Measurements from ENCODE around the gene PDCD1LG2. TPM values are rescaled to one million over a fixed set of nuclear protein-coding genes. Genes with fewer than 3 reads are reported as not detected.
"Not testable (repeated sequence)": the region's sequence is repeated elsewhere in the genome, so short reads cannot be mapped to it uniquely, and the experiment has no call there.

PDCD1LG2 gene
- total RNA-seq, 2 donors from 2014 or later, result 1.4 TPM; not detected in 1

DNA sequence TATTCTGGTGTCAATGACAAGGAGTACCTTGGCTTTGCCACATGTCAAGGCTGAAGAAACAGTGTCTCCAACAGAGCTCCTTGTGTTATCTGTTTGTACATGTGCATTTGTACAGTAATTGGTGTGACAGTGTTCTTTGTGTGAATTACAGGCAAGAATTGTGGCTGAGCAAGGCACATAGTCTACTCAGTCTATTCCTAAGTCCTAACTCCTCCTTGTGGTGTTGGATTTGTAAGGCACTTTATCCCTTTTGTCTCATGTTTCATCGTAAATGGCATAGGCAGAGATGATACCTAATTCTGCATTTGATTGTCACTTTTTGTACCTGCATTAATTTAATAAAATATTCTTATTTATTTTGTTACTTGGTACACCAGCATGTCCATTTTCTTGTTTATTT lies 40.2 kb upstream of the PDCD1LG2 start:
- Histone ChIP-seq H3K4me1 (replicated peaks) (no peaks in the 10 kb centered on the region), H3K36me3 (no peaks in the 10 kb centered on the region), H3K27ac (no peak overlapping the region), H3K9me3 (no peaks in the 10 kb centered on the region), H3K27me3 (replicated peaks; ENCODE audit: insufficient read depth) (no peaks in the 10 kb centered on the region), H3K4me3 (no peak overlapping the region)
- 62% methylated on average over 1 of the region's 1 CpG for WGBS
- DNase-seq (ENCODE audit: low spot score), result no peak
- intact Hi-C loops (cut with DNase I), result no loop called here
- TF ChIP-seq POLR2A (IDR thresholded peaks at IDR 0.05) (no peak), POLR2AphosphoS5 (IDR thresholded peaks at IDR 0.05) (no peak)

DNA sequence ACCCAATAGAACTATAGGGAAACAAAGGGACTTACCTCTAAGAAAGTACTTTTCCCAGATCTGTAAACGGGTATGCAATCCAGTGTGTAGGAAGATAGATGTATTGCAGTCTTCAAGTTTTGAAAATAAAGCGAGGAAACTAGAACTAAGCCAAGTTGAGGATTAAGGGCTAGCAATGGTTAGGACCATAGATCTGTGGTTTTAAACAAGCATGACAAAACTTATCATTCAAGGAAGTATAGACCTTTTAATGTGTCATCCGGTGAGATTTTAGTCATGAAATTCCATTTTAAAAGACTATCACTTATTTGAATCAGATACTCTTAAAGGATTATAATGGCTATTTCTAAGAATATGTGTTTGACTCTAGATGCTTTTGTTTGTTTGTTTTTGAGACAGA lies 39.5 kb upstream of the PDCD1LG2 start:
- Histone ChIP-seq H3K27me3 (replicated peaks; ENCODE audit: insufficient read depth) (no peaks in the 10 kb centered on the region), H3K4me3 (no peak overlapping the region), H3K4me1 (replicated peaks) (no peaks in the 10 kb centered on the region), H3K36me3 (no peaks in the 10 kb centered on the region), H3K27ac (no peak overlapping the region), H3K9me3 (no peaks in the 10 kb centered on the region)
- no peak for DNase-seq (ENCODE audit: low spot score)
- TF ChIP-seq POLR2A (IDR thresholded peaks at IDR 0.05), result no peak
- TF ChIP-seq, protein P1, sequence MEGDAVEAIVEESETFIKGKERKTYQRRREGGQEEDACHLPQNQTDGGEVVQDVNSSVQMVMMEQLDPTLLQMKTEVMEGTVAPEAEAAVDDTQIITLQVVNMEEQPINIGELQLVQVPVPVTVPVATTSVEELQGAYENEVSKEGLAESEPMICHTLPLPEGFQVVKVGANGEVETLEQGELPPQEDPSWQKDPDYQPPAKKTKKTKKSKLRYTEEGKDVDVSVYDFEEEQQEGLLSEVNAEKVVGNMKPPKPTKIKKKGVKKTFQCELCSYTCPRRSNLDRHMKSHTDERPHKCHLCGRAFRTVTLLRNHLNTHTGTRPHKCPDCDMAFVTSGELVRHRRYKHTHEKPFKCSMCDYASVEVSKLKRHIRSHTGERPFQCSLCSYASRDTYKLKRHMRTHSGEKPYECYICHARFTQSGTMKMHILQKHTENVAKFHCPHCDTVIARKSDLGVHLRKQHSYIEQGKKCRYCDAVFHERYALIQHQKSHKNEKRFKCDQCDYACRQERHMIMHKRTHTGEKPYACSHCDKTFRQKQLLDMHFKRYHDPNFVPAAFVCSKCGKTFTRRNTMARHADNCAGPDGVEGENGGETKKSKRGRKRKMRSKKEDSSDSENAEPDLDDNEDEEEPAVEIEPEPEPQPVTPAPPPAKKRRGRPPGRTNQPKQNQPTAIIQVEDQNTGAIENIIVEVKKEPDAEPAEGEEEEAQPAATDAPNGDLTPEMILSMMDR (IDR thresholded peaks at IDR 0.05), result no peak
- no peak for TF ChIP-seq POLR2AphosphoS5 (IDR thresholded peaks at IDR 0.05)
- intact Hi-C loops (cut with DNase I), result no loop called here
- 89% methylated on average over 3 of the region's 3 CpGs for WGBS

DNA sequence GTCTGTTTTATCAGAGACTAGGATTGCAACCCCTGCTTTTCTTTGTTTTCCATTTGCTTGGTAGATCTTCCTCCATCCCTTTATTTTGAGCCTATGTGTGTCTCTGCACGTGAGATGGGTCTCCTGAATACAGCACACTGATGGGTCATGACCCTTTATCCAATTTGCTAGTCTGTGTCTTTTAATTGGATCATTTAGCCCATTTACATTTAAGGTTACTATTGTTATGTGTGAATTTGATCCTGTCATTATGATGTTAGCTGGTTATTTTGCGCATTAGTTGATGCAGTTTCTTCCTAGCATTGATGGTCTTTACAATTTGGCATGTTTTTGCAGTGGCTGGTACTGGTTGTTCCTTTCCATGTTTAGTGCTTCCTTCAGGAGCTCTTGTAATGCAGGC lies 34.7 kb upstream of the PDCD1LG2 start:
- H3K4me3 ChIP-seq, result not testable (repeated sequence)

DNA sequence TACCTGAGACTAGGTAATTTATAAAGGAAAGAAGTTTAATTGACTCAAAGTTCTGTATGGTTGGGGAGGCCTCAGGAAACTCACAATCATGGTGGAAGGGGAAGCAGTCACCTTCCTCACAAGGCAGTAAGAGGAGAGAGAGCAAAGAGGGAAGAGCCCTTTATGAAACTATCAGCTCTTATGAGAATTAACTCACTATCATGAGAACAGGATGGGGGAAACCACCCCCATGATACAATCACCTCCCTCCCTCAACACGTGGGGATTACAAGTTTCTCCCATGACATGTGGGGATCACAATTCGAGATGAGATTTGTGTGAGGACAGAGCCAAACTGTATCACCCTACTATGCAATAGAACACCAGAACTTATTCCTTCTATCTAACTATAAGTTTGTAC lies 32.1 kb upstream of the PDCD1LG2 start:
- no peaks in the 10 kb centered on the region for H3K4me1 ChIP-seq (replicated peaks)
- no peak overlapping the region for H3K27ac ChIP-seq
- H3K27me3 ChIP-seq (replicated peaks; ENCODE audit: insufficient read depth), result no peaks in the 10 kb centered on the region
- intact Hi-C loops (cut with DNase I), result no loop called here
- DNase-seq (ENCODE audit: low spot score), result no peak
- H3K4me3 ChIP-seq, result no peak overlapping the region
- H3K9me3 ChIP-seq, result no peaks in the 10 kb centered on the region
- TF ChIP-seq POLR2A (IDR thresholded peaks at IDR 0.05), result no peak
- no peak for TF ChIP-seq POLR2AphosphoS5 (IDR thresholded peaks at IDR 0.05)
- TF ChIP-seq, protein P1 (IDR thresholded peaks at IDR 0.05), result no peak
- no peaks in the 10 kb centered on the region for H3K36me3 ChIP-seq
- WGBS, result 83% methylated on average over 2 of the region's 2 CpGs

More for the DNA sequence above, 34.7 kb upstream of the PDCD1LG2 start:
- DNase-seq (ENCODE audit: low spot score); intact Hi-C loops (cut with DNase I); H3K9me3 ChIP-seq; H3K4me1 ChIP-seq (replicated peaks); H3K27ac ChIP-seq; H3K27me3 ChIP-seq (replicated peaks; ENCODE audit: insufficient read depth); H3K36me3 ChIP-seq: not testable (repeated sequence)
- WGBS, result 77% methylated on average over 2 of the region's 2 CpGs

DNA sequence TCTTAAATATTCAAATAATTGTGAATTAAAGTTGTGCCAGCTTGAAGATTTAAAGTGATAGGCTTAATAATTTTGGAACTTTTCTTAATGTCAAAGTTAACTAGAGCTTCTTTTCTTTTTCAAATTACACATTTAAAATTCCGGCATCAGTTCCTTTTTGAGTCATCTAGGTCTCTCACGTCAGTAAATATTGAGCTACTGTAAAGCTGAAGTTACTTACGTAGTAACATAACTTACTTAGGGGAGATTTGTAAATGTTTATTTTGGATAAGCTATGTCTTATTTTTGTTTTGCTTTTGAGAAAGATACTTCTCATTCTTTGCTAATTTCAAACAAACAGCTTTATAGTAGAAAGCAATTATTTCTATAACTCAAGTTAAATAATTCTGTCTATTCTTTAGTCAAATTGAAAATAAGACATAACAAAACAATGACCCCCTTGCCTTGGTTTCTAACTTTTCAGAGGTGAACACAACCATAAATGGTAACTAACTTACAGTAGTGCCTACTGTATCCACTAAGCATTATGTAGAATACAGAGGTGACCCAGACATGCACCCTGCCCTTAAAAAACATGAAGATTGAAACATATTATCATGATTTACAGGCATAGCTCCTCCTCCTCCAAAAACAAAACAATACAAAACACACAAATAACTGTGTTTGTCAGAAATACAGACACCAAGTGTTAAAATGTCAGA lies 30.2 kb upstream of the PDCD1LG2 start:
- Histone ChIP-seq H3K27me3 (replicated peaks; ENCODE audit: insufficient read depth) (no peaks in the 10 kb centered on the region), H3K36me3 (no peaks in the 10 kb centered on the region), H3K9me3 (no peaks in the 10 kb centered on the region), H3K4me1 (replicated peaks) (no peaks in the 10 kb centered on the region), H3K4me3 (no peak overlapping the region), H3K27ac (no peak overlapping the region)
- TF ChIP-seq, protein P1 (IDR thresholded peaks at IDR 0.05), result no peak
- TF ChIP-seq POLR2A (IDR thresholded peaks at IDR 0.05), result no peak
- no peak for TF ChIP-seq POLR2AphosphoS5 (IDR thresholded peaks at IDR 0.05)
- DNase-seq (ENCODE audit: low spot score), result no peak
- 68% methylated on average over 3 of the region's 3 CpGs for WGBS
- intact Hi-C loops (cut with DNase I), result no loop called here

DNA sequence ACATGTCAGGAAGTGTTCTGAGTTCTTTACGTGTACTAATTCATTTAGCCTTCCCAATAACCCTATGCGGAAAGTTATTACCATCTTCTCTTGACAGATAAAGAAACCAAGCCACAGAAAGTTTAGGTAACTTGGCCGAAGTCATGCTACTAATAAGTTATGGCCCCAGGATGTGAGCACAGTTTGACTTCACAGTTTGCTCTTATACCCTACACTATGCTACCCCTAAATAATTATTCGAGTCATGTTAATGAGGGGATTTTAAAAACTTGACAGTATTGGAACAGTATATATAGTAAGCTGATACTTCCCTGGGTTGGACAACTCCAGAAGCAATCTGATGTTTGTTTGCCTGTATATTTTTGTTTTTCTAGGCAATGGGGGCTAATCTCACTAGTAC lies 29.4 kb upstream of the PDCD1LG2 start:
- Histone ChIP-seq H3K27me3 (replicated peaks; ENCODE audit: insufficient read depth) (no peaks in the 10 kb centered on the region), H3K4me3 (no peak overlapping the region), H3K9me3 (no peaks in the 10 kb centered on the region), H3K27ac (no peak overlapping the region), H3K4me1 (replicated peaks) (no peaks in the 10 kb centered on the region), H3K36me3 (no peaks in the 10 kb centered on the region)
- TF ChIP-seq, protein P1 (IDR thresholded peaks at IDR 0.05), result no peak
- no peak for TF ChIP-seq POLR2AphosphoS5 (IDR thresholded peaks at IDR 0.05)
- no peak for TF ChIP-seq POLR2A (IDR thresholded peaks at IDR 0.05)
- intact Hi-C loops (cut with DNase I), result no loop called here
- DNase-seq (ENCODE audit: low spot score), result no peak
- 88% methylated on average over 4 of the region's 4 CpGs for WGBS
